Measurements from ENCODE around the gene EXOG. TPM values are rescaled to one million over a fixed set of nuclear protein-coding genes. Genes with fewer than 3 reads are reported as not detected.
A peak's percentile ranks its signal among the peaks of the same experiment; 100 is the strongest.

Gene EXOG
- total RNA-seq, 4 donors from 2014 or later: 1.4 to 3.9 (median 2.3) TPM

DNA sequence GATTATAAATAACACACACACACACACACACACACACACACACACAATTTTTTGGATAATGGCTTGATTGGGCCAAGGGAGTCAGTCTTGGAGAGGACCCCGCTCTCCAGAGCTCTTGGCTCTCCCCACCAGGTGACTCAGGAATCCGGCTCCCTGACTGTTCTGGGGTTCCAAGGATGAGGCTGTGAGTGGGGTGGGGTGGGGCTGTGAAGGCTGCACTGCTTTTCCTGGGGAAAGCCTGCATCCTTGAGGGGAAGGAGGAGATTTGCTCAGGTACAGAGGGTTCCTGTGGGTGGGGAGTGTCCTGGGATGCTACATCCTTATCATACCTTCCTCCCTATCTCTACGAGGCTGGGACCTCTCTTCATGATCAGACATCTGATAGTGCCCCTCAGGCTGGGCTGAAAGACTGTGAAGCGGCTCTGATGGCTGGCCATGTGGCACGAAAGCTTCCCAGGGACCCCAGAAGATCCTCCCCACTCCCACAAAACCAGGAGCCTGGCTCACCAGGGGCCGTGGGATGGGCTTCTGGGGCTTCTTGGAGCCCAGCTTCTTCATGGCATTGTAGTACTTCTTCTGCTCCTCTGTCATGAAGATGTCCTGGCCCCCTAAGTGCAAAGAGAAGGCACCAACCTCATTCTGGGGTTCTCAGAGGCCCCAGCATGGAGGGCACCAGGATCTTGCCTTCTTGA lies 59.2 kb downstream of the EXOG start:
- Histone ChIP-seq H3K9me3 (peaks cover 6% of the 10 kb centered on the region), H3K4me3 (no peak overlapping the region), H3K4me1 (no peaks in the 10 kb centered on the region), H3K27ac (no peak overlapping the region), H3K27me3 (no peaks in the 10 kb centered on the region), H3K36me3 (no peaks in the 10 kb centered on the region)
- WGBS: 73% methylated on average over 4 of the region's 6 CpGs
- TF ChIP-seq, protein P1, sequence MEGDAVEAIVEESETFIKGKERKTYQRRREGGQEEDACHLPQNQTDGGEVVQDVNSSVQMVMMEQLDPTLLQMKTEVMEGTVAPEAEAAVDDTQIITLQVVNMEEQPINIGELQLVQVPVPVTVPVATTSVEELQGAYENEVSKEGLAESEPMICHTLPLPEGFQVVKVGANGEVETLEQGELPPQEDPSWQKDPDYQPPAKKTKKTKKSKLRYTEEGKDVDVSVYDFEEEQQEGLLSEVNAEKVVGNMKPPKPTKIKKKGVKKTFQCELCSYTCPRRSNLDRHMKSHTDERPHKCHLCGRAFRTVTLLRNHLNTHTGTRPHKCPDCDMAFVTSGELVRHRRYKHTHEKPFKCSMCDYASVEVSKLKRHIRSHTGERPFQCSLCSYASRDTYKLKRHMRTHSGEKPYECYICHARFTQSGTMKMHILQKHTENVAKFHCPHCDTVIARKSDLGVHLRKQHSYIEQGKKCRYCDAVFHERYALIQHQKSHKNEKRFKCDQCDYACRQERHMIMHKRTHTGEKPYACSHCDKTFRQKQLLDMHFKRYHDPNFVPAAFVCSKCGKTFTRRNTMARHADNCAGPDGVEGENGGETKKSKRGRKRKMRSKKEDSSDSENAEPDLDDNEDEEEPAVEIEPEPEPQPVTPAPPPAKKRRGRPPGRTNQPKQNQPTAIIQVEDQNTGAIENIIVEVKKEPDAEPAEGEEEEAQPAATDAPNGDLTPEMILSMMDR (IDR thresholded peaks at IDR 0.05): no peak
- TF ChIP-seq POLR2AphosphoS5 (IDR thresholded peaks at IDR 0.05): no peak
- no peak for TF ChIP-seq POLR2A (IDR thresholded peaks at IDR 0.05)
- TF ChIP-seq EP300 (IDR thresholded peaks at IDR 0.05): no peak
- peak in 1 of 2 donors; percentile 52 for DNase-seq (ENCODE audit: low spot score in 2 of 2)

DNA sequence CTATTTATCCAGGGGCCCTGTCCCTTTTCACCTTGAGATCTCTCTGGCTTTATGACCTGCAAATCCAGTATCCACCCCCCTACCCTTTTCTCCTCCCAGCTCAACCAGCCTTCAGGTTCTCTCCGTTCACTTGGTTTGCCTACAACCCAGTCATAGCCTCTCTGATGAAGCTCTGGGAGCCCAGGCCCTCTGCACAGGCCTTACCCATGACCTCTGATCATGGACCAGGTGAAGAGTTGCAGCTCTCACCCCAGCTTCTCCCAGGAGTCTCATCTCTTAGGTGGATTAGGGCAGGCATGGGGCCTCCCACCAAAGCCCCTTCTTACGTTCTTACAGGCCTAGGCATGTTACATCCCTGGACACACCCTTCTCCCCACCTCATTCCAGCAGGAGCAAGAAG lies 59.8 kb downstream of the EXOG start:
- H3K27me3 ChIP-seq: no peaks in the 10 kb centered on the region
- H3K36me3 ChIP-seq: no peaks in the 10 kb centered on the region
- 91% methylated on average over 2 of the region's 2 CpGs for WGBS
- no peaks in the 10 kb centered on the region for H3K4me1 ChIP-seq
- TF ChIP-seq, protein P1 (IDR thresholded peaks at IDR 0.05): no peak
- TF ChIP-seq EP300 (IDR thresholded peaks at IDR 0.05) (no peak), POLR2AphosphoS5 (IDR thresholded peaks at IDR 0.05) (no peak), POLR2A (IDR thresholded peaks at IDR 0.05) (no peak)
- peak in 1 of 2 donors; percentile 63 for DNase-seq (ENCODE audit: low spot score in 2 of 2)
- H3K27ac ChIP-seq: no peak overlapping the region
- no peak overlapping the region for H3K4me3 ChIP-seq
- peaks cover 6% of the 10 kb centered on the region for H3K9me3 ChIP-seq

DNA sequence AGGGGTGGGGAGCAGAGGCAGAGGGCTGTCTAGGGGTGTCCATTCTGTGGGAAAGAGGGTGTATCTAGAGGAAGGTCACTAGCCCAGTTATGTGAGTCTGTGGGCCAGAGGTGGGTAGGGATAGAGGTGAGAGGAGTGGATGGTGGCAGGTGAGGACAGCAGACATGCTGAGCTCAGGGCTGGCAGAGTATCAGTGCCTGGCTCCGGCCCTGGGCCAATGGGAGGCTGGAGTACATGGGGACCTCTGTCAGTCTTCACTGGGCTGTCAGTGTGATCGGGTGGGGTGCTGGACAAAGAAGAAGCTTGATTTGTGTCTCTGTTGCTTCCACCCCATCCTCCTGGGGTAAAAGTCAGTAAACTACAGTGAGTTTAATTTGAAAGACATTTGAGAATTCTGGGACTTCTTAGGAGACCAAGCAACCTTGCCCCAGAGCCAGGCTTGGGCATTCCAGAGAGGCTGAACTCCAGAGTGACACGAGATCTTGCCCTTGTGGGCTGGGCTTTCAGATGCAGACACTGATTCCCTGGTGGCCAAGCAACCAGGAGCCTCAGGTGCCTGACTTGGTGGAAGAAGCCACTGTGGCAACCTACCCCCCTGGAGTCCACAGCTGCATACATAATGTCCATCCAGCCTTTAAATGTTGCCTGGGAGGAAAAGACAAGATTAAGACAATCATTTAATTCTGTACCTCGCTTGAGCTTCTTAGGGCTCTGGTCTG lies 60.7 kb downstream of the EXOG start:
- Histone ChIP-seq H3K4me1 (no peaks in the 10 kb centered on the region), H3K27ac (no peak overlapping the region), H3K36me3 (no peaks in the 10 kb centered on the region), H3K4me3 (no peak overlapping the region), H3K27me3 (no peaks in the 10 kb centered on the region), H3K9me3 (peaks cover 6% of the 10 kb centered on the region)
- TF ChIP-seq POLR2AphosphoS5 (IDR thresholded peaks at IDR 0.05): no peak
- 79% methylated on average over 4 of the region's 4 CpGs for WGBS
- DNase-seq (ENCODE audit: low spot score in 2 of 2): peak in 1 of 2 donors; percentile 68

DNA sequence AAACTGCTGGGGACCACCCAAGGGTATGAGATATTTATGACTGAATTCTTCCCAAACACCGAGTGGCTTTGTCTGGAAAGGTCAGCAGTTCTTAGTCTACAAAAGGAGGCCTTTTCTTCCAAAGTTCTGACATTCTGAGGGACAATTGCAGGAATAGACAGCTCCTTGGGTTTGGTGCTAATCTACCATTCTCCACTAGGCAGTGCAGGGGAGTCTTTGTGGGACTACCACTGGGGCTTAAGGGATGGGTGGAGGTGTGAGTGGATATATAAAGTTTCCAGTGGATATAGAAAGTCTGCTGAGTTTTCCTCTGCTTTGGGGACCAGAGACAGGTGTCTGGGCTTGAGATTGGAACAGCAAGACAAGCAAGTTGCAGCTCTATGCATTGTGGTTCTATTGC lies 62.7 kb downstream of the EXOG start:
- TF ChIP-seq POLR2AphosphoS5 (IDR thresholded peaks at IDR 0.05) (no peak), EP300 (IDR thresholded peaks at IDR 0.05) (no peak), POLR2A (IDR thresholded peaks at IDR 0.05) (no peak)
- TF ChIP-seq, protein P1 (IDR thresholded peaks at IDR 0.05): no peak

DNA sequence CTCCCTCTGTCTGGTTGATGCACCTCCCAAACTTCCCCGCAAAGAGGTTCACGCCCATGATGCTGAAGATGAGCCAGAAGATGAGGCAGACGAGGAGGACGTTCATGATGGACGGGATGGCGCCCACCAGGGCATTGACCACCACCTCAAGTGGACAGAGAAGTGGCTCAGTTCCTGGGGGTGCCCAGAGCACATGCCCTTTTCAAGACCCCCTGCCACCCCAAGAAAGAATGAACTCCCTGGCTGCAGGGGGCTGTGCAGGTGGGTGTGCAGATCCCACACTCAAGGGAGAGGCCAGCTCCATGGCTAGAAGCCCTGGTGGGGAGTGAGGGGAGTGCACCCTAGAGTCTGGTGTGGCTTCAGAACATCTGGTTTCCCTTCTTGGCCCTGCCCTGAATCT lies 64.1 kb downstream of the EXOG start:
- 100% methylated on average over 2 of the region's 6 CpGs for WGBS
- Histone ChIP-seq H3K27ac (no peak overlapping the region), H3K4me1 (no peaks in the 10 kb centered on the region), H3K27me3 (no peaks in the 10 kb centered on the region), H3K9me3 (no peaks in the 10 kb centered on the region), H3K4me3 (no peak overlapping the region), H3K36me3 (no peaks in the 10 kb centered on the region)
- DNase-seq (ENCODE audit: low spot score in 2 of 2): no peak
- TF ChIP-seq POLR2A (IDR thresholded peaks at IDR 0.05): no peak
- TF ChIP-seq, protein P1 (IDR thresholded peaks at IDR 0.05): no peak
- no peak for TF ChIP-seq EP300 (IDR thresholded peaks at IDR 0.05)
- TF ChIP-seq POLR2AphosphoS5 (IDR thresholded peaks at IDR 0.05): no peak

More for the DNA sequence above, 62.7 kb downstream of the EXOG start:
- H3K4me1 ChIP-seq: no peaks in the 10 kb centered on the region
- no peak for DNase-seq (ENCODE audit: low spot score in 2 of 2)
- no peak overlapping the region for H3K27ac ChIP-seq
- H3K36me3 ChIP-seq: no peaks in the 10 kb centered on the region
- 60% methylated on average over 1 of the region's 1 CpG for WGBS
- H3K27me3 ChIP-seq: no peaks in the 10 kb centered on the region
- peaks cover 6% of the 10 kb centered on the region for H3K9me3 ChIP-seq
- H3K4me3 ChIP-seq: no peak overlapping the region

All from suprapubic skin (tissue), 4 donors.